ENCODE results near the gene RCCD1.

RCCD1 gene

GRCh38 chr15:90931575-90931827 lies 23.2 kb upstream of the RCCD1 start:
- DNase-seq (ENCODE audit: low read depth), result no peak
- TF ChIP-seq, protein P1, sequence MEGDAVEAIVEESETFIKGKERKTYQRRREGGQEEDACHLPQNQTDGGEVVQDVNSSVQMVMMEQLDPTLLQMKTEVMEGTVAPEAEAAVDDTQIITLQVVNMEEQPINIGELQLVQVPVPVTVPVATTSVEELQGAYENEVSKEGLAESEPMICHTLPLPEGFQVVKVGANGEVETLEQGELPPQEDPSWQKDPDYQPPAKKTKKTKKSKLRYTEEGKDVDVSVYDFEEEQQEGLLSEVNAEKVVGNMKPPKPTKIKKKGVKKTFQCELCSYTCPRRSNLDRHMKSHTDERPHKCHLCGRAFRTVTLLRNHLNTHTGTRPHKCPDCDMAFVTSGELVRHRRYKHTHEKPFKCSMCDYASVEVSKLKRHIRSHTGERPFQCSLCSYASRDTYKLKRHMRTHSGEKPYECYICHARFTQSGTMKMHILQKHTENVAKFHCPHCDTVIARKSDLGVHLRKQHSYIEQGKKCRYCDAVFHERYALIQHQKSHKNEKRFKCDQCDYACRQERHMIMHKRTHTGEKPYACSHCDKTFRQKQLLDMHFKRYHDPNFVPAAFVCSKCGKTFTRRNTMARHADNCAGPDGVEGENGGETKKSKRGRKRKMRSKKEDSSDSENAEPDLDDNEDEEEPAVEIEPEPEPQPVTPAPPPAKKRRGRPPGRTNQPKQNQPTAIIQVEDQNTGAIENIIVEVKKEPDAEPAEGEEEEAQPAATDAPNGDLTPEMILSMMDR (IDR thresholded peaks at IDR 0.05; ENCODE audit: insufficient read depth, low read depth, low read length, missing control alignments), result no peak
- H3K4me3 ChIP-seq (ENCODE audit: low read length), result peak overlapping the region; percentile 97

DNA sequence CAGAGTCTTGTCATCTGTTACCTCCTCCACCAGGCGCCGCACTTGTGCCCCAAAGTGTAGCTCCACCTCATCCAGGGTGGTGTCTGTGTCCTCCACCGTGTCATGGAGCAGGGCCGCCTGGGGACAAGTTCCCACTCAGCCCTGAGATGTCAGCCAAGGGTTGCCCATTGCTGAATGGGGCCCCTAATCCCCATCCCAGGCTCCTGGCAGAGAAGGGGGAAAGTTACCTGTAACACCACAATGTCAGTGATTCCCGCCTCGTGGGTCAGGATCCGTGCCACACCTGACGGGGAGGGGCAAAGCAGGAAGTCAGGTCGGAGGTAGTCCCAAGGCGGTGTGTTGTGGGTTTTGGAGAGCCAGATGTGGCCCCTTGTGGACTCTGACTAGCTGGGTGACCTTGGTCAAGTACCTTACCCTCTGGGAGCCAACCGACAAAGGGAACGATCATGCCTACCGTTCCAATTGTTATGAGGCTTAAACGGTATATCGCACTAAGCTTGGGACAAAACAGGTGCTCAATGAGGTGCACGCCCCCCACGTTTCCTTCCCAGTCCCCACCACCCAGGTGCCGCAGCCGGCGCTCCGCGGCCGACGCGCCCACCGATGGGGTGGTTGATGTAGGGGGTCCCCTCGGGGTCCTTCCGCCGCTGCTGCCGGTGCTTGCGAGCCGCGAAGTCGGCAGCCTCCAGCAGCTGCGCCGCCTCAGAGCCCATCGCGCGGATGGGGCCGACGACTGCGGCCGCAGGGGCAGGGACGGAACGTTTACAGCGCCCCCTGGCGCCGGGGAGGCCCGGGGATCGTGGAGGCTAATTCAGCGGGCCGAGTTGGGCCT lies 22.6 kb upstream of the RCCD1 start, which contains the start of gene HDDC3:
Gene HDDC3, minus strand, starts transcription at position 722 of the 832 bp plus-strand sequence. Its CDS starts 9 bp downstream, at position 713.
- peak within 1 kb of the TSS; percentile 97 for H3K4me3 ChIP-seq (ENCODE audit: low read length)
- TF ChIP-seq, protein P1 (IDR thresholded peaks at IDR 0.05; ENCODE audit: insufficient read depth, low read depth, low read length, missing control alignments), result peak; percentile 81
- DNase-seq (ENCODE audit: low read depth), result peak; percentile 89

- no peak overlapping the region for H3K4me3 ChIP-seq (ENCODE audit: low read length)
- DNase-seq (ENCODE audit: low read depth), result no peak
- TF ChIP-seq, protein P1 (IDR thresholded peaks at IDR 0.05; ENCODE audit: insufficient read depth, low read depth, low read length, missing control alignments), result no peak
Measured at GRCh38 chr15:90932660-90932991, 22.1 kb upstream of the RCCD1 start.

DNA sequence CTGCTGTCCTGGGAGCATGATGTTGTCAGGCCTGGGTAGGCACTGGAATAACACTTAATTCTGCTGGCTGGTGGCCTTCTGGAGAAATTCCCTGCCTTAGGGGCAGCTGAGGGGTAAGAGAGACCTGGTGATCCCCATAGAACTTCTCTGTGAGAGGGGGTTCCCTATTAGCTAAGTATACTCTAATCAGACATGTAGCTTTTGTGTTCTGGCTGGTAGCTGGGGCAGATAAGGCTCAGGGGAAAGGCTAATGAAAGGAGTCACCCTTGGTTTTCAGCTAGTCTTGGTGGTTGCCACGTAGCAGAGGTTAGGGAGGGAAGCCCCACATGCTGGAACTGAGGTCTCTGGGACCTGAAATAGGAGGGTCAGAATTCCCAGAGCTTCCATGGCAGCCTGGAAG lies 21.4 kb upstream of the RCCD1 start:
- TF ChIP-seq, protein P1 (IDR thresholded peaks at IDR 0.05; ENCODE audit: insufficient read depth, low read depth, low read length, missing control alignments), result no peak
- H3K4me3 ChIP-seq (ENCODE audit: low read length), result no peak overlapping the region
- DNase-seq (ENCODE audit: low read depth), result no peak

GRCh38 chr15:90934256-90934948 lies 20.3 kb upstream of the RCCD1 start:
- DNase-seq (ENCODE audit: low read depth), result peak; percentile 91
- TF ChIP-seq, protein P1 (IDR thresholded peaks at IDR 0.05; ENCODE audit: insufficient read depth, low read depth, low read length, missing control alignments), result peak; percentile 94
- peak overlapping the region; percentile 87 for H3K4me3 ChIP-seq (ENCODE audit: low read length)

- peak; percentile 96 for DNase-seq (ENCODE audit: low read depth)
- H3K4me3 ChIP-seq (ENCODE audit: low read length), result peak within 1 kb of the TSS; percentile 87
- TF ChIP-seq, protein P1 (IDR thresholded peaks at IDR 0.05; ENCODE audit: insufficient read depth, low read depth, low read length, missing control alignments), result no peak
Measured at GRCh38 chr15:90934949-90935751, 19.5 kb upstream of the RCCD1 start, which contains the start of gene UNC45A. Gene UNC45A, plus strand, starts transcription at chr15:90935285. Its CDS starts 40 bp downstream, at chr15:90935325.

Measured in epithelial cell of esophagus (primary cell).